ENCODE measurements around the gene PRDM16. TPM values are rescaled to one million over a fixed set of nuclear protein-coding genes. Genes with fewer than 3 reads are reported as not detected.

The PRDM16 gene
- total and polyA plus RNA-seq, 2 of the 13 experiments (the other 11 are each of a cell fraction or from before 2014, with no cell fraction given) = 0.15 to 0.81 TPM

DNA sequence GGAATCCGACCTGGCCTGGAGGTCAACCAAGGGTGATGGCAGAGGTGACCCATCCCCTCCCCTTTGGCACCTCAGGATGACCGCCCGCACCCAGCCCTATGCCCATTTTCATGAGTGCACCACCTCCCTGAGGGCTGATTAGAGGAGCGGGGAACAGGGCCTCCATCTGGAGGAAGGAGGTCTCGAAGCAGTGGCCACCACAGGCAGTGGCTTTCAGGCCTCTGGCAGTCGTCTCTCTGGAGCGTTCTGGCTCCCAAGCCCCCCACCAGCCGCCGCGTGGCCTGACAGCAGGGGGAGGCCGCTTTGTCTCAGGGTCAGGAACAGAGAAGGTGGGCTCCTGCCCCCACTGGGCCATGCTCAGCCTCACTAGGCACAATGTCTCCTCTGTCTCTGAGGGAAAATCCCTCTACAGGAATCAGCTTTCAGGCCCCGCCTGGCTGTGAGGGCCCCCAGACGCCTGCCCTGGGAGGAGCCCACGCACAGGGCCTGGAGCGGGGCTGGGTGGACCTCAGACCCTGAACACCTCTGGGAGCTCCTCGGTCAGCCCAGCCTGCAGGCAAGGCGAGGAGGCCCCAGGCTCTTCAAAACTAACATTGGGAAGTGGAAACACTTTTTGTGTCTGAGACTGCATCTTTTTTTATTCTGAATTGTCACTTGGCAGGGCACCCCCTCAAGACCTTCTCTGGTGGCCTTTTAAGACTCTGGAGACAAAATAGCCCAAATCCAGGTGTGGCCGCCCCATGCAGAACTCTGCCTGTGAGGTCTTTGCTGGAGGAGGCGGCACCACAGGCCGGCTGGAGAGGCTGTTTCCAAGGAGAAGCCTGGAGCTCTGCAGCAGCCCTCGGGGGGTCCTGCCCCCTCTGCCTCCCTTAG lies 257.7 kb downstream of the PRDM16 start (continued):
- TF ChIP-seq MAZ (IDR thresholded peaks at IDR 0.05; ENCODE audit: borderline replicate concordance, low read depth, low read length) (no peak), MAZ (CRISPR knock-in tag; IDR thresholded peaks at IDR 0.05; ENCODE audit: low read depth) (peak; percentile 42; the same call in 1 of the 2 replicates), ZNF800 (CRISPR knock-in tag; IDR thresholded peaks at IDR 0.05) (no peak), ZNF562 (CRISPR knock-in tag; IDR thresholded peaks at IDR 0.05; ENCODE audit: borderline replicate concordance) (no peak), ZNF883 (CRISPR knock-in tag; IDR thresholded peaks at IDR 0.05; ENCODE audit: not compliant biosample characterization) (peak; percentile 48), SRY (CRISPR knock-in tag; IDR thresholded peaks at IDR 0.05) (peak; percentile 59; the same call in 1 of the 2 replicates), ZNF781 (CRISPR knock-in tag; IDR thresholded peaks at IDR 0.05; ENCODE audit: borderline replicate concordance, not compliant biosample characterization) (no peak), THYN1 (CRISPR knock-in tag; IDR thresholded peaks at IDR 0.05; ENCODE audit: borderline replicate concordance, low read depth) (no peak), KAT7 (CRISPR knock-in tag; IDR thresholded peaks at IDR 0.05; ENCODE audit: borderline replicate concordance) (0 out of 2 replicates have a peak, but pooled peaks have one; percentile 72), SMAD3 (CRISPR knock-in tag; IDR thresholded peaks at IDR 0.05) (no peak), GLMP (CRISPR knock-in tag; IDR thresholded peaks at IDR 0.05; ENCODE audit: borderline replicate concordance) (no peak), RXRA (CRISPR knock-in tag; IDR thresholded peaks at IDR 0.05) (peak; percentile 51; the same call in 1 of the 2 replicates), TRIM24 (CRISPR knock-in tag; IDR thresholded peaks at IDR 0.05) (no peak), ZSCAN25 (CRISPR knock-in tag; IDR thresholded peaks at IDR 0.05) (peak; percentile 79; the same call in 1 of the 2 replicates), TCF12 (IDR thresholded peaks at IDR 0.05) (no peak), TCF12 (CRISPR knock-in tag; IDR thresholded peaks at IDR 0.05) (peak; percentile 83; the same call in 1 of the 2 replicates), TOE1 (CRISPR knock-in tag; IDR thresholded peaks at IDR 0.05) (no peak), JUND (CRISPR knock-in tag; IDR thresholded peaks at IDR 0.05) (no peak), NFKB2 (CRISPR knock-in tag; IDR thresholded peaks at IDR 0.05; ENCODE audit: borderline replicate concordance) (0 out of 2 replicates have a peak, but pooled peaks have one; percentile 68)
- TF ChIP-seq, protein P1, sequence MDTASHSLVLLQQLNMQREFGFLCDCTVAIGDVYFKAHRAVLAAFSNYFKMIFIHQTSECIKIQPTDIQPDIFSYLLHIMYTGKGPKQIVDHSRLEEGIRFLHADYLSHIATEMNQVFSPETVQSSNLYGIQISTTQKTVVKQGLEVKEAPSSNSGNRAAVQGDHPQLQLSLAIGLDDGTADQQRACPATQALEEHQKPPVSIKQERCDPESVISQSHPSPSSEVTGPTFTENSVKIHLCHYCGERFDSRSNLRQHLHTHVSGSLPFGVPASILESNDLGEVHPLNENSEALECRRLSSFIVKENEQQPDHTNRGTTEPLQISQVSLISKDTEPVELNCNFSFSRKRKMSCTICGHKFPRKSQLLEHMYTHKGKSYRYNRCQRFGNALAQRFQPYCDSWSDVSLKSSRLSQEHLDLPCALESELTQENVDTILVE (CRISPR knock-in tag; IDR thresholded peaks at IDR 0.05) = no peak
- TF ChIP-seq, protein P2, sequence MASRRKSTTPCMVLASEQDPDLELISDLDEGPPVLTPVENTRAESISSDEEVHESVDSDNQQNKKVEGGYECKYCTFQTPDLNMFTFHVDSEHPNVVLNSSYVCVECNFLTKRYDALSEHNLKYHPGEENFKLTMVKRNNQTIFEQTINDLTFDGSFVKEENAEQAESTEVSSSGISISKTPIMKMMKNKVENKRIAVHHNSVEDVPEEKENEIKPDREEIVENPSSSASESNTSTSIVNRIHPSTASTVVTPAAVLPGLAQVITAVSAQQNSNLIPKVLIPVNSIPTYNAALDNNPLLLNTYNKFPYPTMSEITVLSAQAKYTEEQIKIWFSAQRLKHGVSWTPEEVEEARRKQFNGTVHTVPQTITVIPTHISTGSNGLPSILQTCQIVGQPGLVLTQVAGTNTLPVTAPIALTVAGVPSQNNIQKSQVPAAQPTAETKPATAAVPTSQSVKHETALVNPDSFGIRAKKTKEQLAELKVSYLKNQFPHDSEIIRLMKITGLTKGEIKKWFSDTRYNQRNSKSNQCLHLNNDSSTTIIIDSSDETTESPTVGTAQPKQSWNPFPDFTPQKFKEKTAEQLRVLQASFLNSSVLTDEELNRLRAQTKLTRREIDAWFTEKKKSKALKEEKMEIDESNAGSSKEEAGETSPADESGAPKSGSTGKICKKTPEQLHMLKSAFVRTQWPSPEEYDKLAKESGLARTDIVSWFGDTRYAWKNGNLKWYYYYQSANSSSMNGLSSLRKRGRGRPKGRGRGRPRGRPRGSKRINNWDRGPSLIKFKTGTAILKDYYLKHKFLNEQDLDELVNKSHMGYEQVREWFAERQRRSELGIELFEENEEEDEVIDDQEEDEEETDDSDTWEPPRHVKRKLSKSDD (CRISPR knock-in tag; IDR thresholded peaks at IDR 0.05; ENCODE audit: low read depth) = no peak
